NCI-H2029 treated with DMSO at 0.1 percent for 48 hours (cell line): ENCODE data around the gene ADGRE1.
"Not testable (repeated sequence)": the region's sequence is repeated elsewhere in the genome, so short reads cannot be mapped to it uniquely, and the experiment has no call there.

Experiments used
- DNase-seq: peaks from one replicate; lab custom pipeline; 2025; lab: John Stamatoyannopoulos, UW

Gene ADGRE1

GRCh38 chr19:6887316-6887715, at the start of gene ADGRE1:
Gene ADGRE1, plus strand, starts transcription at chr19:6887579. Its CDS starts 30 bp downstream, at chr19:6887609.
- DNase-seq: no peak

- no peak for DNase-seq
These were observed 49.2 kb upstream of the ADGRE1 start for GRCh38 chr19:6838062-6838655.

- no peak for DNase-seq
These were observed 44.3 kb upstream of the ADGRE1 start for GRCh38 chr19:6842871-6843607.

- DNase-seq: no peak
These were observed 39.6 kb upstream of the ADGRE1 start for GRCh38 chr19:6847828-6848200.

- DNase-seq: no peak
These were observed 38.4 kb upstream of the ADGRE1 start for GRCh38 chr19:6848986-6849385.

- no peak for DNase-seq
These were observed 37.5 kb upstream of the ADGRE1 start for GRCh38 chr19:6849876-6850275.

GRCh38 chr19:6851359-6851758, 36.0 kb upstream of the ADGRE1 start:
- DNase-seq: no peak

GRCh38 chr19:6852001-6852400, 35.4 kb upstream of the ADGRE1 start:
- DNase-seq: no peak

- no peak for DNase-seq
These were observed 33.5 kb upstream of the ADGRE1 start for GRCh38 chr19:6853868-6854267.

GRCh38 chr19:6854758-6855157, 32.6 kb upstream of the ADGRE1 start:
- DNase-seq: no peak

- no peak for DNase-seq
These were observed 30.5 kb upstream of the ADGRE1 start for GRCh38 chr19:6856749-6857372.

GRCh38 chr19:6861683-6862286, 25.6 kb upstream of the ADGRE1 start:
- no peak for DNase-seq

GRCh38 chr19:6862673-6863078, 24.7 kb upstream of the ADGRE1 start:
- DNase-seq: peak; percentile 35

GRCh38 chr19:6864325-6864940, 22.9 kb upstream of the ADGRE1 start:
- DNase-seq: no peak

GRCh38 chr19:6865849-6866248, 21.5 kb upstream of the ADGRE1 start:
- DNase-seq: no peak

- no peak for DNase-seq
These were observed 20.6 kb upstream of the ADGRE1 start for GRCh38 chr19:6866741-6867151.

GRCh38 chr19:6868351-6868750, 19.0 kb upstream of the ADGRE1 start:
- no peak for DNase-seq

- DNase-seq: not testable (repeated sequence)
These were observed 18.1 kb upstream of the ADGRE1 start for GRCh38 chr19:6869151-6869882.

- DNase-seq: no peak
These were observed 13.5 kb upstream of the ADGRE1 start for GRCh38 chr19:6873708-6874431.

- DNase-seq: no peak
These were observed 12.2 kb upstream of the ADGRE1 start for GRCh38 chr19:6875218-6875617.

GRCh38 chr19:6876748-6877147, 10.6 kb upstream of the ADGRE1 start:
- DNase-seq: no peak
